PFSK-1 (cell line): ENCODE results near the gene NHERF2.

ENCODE experiments used
- POLR2AphosphoS5 ChIP-seq: IDR thresholded peaks from 2 replicates; pipeline ENCODE4 v1.6.1; 2012; ENCODE audit warnings: low read depth, mild to moderate bottlenecking, control low read depth, low read length, moderate library complexity
- SIN3A ChIP-seq: IDR thresholded peaks from 2 replicates; pipeline ENCODE4 v1.6.1; 2012; ENCODE audit warnings: mild to moderate bottlenecking, low read length, moderate library complexity, borderline replicate concordance; ENCODE audit not compliant: insufficient read depth

DNA sequence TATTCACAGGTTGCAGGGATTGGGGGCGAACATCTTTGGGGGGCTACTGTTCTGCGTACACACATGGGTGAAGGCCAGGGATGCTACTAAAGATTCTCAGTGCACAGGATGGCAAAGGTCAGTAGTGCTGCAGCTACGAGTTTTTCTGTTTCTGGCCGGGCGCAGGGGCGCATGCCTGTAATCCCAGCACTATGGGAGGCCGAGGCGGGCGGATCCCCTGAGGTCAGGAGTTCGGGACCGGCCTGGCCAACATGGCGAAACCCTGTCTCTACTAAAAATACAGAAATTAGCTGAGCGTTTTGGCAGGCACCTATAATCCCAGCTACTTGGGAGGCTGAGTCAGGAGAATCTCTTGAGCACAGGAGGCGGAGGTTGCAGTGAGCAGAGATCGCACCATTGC, 13.2 kb upstream of the NHERF2 start:
- TF ChIP-seq SIN3A: no peak
- no peak for TF ChIP-seq POLR2AphosphoS5
